Islet of Langerhans (tissue), 1 donor: ENCODE measurements around the gene DRAP1.
"Not testable (repeated sequence)": the region's sequence is repeated elsewhere in the genome, so short reads cannot be mapped to it uniquely, and the experiment has no call there.

ENCODE experiments used
- FAIRE-seq: peaks from one replicate; lab custom pipeline; 2011; peaks lifted over from hg19 to GRCh38; lab: Jason Lieb, UNC

Gene DRAP1

DNA sequence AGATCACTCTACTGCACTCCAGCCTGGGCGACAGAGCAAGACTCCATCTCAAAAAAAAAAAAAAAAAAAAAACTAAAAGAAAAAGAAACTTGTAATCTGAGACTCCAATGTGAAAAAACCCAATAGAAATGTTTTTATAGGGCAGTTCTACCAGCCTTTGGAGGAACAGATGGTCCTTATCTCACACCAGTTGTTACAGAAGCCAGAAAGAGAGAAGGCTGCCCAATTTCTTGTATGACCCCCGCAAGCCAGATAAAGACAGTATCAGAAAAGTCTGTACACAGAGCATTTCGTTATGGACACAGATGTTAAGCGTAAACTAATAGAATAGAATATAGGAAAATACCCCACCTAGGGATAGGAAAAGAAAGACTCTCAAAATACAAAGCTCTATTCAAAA, 14.8 kb downstream of the DRAP1 start:
- no peak for FAIRE-seq

DNA sequence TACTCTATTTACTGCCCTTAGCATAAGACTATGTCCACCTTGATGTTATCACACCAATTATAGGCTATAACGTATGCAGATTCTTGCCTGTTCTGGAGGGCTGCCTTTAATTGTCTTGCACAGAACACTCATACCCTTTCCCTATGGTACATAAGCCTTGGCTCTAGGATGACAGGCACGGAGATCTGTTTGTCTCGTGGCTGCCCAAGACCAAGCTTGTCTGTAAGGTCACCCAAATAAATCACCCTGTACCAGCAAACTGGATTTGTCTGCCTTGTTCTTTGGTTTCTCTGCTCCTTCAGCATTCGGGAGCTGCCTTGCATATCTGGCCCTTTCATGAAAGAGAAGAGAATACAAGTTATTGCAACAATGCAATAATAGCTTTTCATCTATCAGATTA, 18.5 kb downstream of the DRAP1 start:
- FAIRE-seq, result no peak

DNA sequence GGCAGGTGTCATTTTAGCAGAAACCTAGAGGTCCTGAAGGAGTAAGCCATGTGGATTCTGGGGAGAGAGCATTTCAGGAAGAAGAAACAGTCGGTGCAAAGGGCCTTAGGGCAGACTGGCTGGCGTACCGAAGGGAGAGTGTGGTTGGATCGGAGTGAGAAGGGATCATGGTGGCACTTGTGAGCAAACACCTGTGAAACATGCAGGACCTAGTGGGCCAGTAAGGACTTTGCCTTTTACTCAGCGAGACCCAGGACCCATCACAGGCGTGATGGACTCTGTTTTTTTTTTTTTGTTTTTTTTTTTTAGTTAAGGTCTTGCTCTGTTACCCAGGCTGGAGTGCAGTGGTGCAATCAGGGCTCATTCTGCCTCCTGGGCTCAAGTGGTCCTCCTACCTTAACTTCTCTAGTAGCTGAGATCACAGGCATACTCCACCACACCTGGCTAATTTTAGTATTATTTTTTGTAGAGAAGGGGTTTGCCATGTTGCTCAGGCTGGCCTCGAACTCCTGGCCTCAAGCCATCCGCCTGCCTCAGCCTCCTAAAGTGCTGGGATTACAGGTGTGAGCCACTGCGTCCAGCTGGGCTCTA, 22.6 kb downstream of the DRAP1 start:
- no peak for FAIRE-seq

DNA sequence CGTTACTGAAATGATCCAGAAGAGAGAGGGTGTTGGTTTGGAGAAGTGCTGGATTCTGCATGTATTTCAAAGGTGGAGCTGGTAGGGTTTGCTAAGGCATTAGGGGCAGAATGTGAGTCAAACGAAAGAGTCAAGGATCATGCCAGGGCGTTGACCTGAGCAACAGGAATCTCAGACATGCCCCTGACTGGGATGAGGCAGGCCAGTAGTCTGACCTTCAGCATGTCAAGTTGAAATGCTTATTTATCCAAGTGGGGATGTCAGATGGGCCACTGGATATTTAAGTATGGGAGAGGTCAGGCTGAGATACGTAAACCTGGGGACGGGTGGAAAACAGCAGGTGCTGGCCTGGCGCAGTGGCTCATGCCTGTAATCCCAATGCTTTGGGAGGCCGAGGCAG, 23.3 kb downstream of the DRAP1 start:
- no peak for FAIRE-seq

DNA sequence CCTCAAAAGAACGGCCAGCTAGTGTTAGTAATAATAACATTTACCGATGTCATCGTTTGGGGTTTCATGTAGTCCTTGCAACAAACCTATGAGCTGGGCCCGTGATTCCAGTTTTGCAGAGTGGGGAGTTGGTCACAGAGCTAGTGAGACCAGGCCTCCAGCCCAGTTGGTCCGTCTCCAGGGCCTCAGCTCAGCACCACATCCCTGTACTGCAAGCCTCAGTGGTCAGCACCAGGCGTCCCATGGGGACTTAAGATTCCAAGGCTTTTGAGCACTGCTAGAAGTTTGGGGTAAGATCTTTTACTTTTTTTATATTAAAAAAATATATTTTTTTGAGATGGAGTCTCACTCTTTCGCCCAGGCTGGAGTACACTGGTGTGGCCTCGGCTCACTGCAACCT, 25.0 kb downstream of the DRAP1 start:
- FAIRE-seq, result no peak

DNA sequence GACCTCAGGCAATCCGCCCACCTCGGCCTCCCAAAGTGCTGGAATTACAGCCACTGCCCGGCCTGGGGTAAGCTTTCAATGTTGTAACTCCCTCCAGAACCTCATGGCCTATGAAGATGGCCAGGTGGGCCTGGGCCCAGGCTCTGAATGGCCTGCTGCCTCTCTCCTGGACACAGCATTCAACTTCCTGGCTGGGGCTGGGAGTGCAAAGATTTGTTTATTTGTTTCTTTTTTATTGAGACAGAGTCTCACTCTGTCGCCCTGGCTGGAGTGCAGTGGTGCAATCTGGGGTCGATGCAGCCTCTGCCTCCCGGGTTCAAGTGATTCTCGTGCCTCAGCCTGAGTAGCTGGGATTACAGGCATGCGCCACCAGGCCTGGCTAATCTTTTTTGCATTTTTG, 25.5 kb downstream of the DRAP1 start:
- FAIRE-seq, result no peak

DNA sequence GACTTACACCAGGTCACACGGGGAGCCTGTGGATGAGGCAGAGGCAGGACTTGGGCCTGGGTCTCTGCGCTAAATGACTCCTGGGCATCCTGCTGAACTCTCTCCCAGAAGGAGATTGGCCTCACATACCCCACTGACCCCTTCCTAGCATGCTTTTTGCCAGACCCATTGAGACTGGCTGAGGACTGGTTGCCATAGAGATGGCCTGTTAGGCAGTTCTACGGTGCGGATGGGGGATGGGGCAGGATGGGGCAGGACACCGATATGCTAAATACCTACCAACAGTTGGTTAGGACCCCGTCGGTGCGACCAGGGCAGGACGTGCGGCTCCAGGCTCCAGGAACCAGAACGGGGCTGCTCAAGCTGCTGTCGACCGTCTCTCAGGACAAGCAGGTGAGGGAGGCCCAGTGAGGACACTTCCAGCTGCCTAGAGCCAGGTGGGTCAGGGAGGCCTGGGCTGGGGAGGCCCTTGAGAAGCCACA, 26.2 kb downstream of the DRAP1 start, which contains the start of gene TSGA10IP:
TSGA10IP (plus strand) TSS at position 51 of the 482 bp plus-strand sequence; CDS start at position 247, 196 bp downstream.
- no peak for FAIRE-seq

DNA sequence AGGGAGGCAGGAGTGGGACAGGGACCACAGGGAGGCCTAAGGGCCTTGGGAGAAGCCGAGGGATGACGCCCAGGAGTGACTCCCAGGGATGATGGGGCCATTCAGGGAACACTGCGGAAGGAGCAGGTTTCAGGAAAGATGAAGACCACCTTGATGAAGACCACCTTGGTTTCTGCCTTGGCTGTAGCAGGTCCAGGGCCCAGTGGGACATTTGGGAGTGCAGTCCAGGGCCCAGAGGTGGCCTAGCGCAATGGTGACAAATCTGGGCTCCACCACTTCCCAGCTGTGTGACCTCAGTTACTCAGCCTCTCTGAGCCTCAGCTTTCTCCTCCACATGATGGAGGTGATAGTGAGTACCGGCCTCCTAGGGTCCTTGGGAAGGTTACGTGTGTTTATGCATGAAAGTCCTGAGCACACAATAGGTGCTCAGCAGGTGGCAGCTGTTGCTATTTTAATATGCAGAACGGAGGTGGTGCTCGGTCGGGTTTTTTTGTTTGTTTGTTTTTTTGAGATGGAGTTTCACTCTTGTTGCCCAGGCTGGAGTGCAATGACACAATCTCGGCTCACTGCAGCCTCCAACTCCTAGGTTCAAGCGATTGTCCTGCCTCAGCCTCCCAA, 26.8 kb downstream of the DRAP1 start:
- FAIRE-seq, result no peak

DNA sequence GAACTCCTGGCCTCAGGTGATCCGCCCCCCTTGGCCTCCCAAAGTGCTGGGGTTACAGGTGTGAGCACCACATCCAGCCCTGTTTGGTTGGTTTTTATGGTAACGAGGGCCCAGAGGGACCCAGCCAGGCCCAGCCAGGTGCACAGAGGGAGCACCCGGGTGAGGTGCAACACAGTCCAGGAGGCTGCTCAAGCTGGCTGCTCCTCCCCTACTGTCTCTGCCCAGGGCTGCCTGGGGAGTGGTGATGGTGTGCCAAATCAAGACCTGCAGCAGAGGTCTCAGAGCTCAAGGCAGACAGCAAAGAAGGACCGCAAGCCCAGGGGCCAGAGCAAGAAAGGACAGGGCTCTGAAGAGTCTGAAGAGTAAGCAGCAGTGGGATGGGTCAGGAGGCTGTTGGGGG, 27.4 kb downstream of the DRAP1 start:
- FAIRE-seq, result no peak

DNA sequence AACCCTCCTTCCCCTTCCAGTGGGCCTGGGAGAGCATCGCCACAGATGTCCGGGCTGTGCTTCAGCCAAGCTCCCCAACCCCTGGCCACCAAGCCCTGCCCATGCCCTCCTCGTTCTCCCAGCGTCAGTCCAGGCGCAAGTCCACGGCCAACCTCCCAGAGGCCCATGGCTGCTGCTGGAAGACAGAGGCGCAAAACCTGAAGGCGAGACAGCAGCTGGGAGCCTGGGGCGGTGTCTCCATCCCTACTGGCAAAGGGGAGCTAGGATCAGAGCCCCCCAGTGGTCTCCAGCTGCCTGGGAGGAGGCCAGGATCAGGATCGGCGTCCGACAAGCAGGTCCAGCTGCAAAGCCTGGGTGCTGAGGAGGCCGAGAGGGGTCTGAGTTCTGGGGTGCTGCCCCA, 27.9 kb downstream of the DRAP1 start:
- FAIRE-seq, result no peak

DNA sequence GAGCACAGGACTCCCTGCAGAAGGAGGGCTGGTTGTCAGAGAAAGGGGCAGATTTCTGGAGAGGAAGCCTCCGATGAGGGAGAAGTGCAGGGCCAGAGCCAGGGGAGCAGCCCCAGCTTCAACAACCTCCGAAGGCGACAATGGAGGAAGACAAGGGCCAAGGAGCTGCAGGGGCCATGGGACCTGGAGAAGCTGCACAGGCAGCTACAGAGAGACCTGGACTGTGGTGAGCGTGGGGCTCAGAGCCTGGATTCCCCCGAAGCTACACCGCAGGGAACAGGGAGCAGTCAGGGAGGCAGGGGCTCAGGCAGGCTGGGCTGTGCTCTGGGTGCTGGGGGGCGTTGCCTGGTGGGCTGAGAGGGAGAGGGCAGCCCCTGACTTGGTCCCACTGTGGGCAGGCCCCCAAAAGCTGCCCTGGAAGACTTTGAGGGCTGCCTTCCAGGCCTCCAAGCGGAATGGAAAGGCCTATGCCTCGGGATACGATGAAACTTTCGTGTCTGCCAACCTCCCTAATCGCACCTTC, 28.4 kb downstream of the DRAP1 start:
- FAIRE-seq, result no peak

DNA sequence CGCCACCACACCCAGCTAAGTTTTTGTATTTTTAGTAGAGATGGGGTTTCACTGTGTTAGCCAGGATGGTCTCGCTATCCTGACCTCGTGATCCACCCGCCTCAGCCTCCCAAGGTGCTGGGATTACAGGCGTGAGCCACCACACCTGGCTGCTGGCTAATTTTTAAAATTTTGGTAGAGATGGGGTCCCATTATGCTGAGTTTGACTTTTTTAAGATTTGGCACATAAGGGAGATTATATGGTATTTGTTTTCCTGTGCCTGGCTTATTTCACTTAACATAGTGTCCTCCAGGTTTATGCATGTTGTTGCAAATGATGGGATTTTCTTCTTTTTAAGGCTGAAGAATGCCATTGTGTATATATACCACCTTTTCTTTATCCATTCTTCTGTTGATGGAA, 31.5 kb downstream of the DRAP1 start:
- not testable (repeated sequence) for FAIRE-seq

DNA sequence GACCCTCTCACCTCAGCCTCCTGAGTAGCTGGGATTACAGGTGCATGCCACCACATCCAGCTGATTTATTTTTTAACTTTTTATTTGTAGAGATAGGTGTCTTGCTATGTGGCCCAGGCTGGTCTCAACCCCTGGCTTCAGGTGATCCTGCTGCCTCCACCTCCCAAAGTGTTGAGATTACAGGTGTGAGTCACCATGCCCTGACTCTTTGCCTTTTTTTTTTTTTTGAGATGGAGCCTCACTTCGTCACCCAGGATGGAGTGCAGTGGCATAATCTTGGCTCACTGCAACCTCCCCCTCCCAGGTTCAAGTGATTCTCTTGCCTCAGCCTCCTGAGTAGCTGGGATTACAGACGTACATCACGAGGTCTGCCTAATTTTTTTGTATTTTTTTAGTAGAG, 32.4 kb downstream of the DRAP1 start:
- not testable (repeated sequence) for FAIRE-seq

DNA sequence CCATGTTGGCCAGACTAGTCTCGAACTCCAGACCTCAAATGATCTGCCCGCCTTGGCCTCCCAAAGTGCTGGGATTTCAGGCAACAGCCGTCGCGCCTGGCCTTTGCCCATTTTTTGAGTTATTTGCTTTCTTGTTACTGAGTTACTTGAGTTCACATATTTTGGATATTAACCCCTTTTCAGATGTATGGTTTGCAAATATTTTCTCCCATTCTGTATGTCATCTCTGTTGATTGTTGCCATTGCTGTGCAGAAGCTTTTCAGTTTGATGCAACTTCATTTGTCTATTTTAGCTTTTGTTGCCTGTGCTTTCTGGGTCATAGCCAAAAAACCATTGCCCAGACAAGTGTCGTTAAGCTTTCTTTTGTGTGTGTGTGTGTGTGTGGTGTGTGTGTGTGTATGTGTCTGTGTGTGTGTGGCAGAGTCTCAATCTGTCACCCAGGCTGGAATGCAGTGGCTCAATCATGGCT, 32.9 kb downstream of the DRAP1 start:
- no peak for FAIRE-seq

DNA sequence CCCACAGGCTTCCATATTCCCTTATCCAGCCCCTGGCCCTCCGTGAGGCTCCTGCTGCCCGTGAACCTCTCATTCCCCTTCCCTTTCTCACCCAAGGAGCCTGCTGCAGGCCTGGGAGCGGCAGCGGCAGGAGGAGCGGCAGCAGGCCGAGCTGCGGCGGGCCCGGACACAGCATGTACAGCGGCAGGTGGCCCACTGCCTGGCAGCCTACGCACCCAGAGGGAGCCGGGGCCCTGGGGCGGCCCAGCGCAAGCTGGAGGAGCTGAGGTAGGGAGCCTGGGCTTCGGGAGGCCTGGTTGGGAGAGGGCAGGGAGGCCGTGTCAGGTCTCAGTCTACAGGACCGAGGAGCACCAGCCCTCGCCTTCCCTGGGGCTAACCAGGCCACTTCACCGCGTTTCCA, 34.2 kb downstream of the DRAP1 start:
- no peak for FAIRE-seq

DNA sequence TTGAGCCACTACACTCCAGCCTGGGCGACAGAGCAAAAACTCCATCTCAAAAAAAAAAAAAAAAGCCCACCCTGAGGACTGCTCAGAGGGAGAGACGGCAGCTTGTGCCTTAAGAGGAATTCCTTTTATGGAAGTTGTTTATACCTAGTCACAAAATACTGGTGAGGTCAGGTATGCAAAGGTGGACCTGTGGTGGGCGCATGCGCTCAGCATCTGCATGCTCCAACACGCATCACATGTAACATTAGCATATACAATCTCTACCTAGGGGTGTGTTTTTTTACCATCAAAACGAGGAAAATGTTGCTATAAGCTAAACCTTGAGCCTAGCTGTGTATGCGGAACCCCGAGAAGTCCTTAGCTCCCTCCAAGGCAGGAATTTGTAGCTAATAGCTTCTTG, 35.5 kb downstream of the DRAP1 start:
- no peak for FAIRE-seq

DNA sequence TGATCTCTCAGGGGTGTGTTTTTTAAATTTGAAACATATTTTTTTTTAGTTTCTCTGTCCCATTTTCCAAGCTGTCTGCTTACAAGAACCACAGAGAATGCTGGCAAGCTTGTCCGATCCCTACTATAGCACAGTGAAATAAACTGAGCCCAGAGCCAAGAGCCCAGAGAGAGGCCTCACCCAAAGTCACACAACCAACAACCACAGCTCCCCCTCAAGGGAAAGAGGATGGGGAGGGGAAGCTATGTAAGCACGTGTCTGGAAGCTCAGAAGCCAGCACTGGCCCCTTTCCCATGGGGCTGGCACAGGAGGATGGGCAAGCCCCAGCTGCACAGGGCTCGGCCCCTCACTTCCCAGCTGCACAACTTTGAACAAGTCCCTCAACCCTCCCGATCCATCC, 39.1 kb downstream of the DRAP1 start:
- no peak for FAIRE-seq

DNA sequence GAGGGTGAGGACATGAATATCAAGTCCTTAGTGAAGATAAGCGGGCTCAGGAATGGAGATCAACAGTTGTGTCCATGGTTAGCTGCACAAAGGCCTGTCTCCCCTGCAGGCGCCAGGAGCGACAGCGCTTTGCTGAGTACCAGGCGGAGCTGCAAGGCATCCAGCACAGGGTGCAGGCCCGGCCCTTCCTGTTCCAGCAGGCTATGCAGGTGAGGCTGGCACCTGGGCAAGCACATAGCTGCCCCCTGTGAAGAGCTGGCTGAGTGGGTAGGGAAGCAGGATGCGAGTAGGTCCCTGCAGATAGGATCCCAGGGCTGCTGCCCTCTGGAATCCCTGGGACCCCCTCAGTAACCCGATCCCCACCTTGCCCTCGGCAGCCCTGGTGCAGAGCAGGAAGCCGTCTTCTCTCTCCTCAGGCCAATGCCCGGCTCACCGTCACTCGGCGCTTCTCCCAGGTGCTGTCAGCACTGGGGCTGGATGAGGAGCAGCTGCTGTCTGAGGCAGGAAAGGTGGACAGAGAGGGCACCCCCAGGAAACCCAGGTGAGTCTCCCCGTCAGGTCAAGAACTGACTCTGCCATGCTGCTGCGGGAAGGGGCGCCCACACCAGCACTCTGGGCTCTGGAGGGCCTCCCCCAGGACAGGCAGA, 39.7 kb downstream of the DRAP1 start:
- FAIRE-seq, result no peak

DNA sequence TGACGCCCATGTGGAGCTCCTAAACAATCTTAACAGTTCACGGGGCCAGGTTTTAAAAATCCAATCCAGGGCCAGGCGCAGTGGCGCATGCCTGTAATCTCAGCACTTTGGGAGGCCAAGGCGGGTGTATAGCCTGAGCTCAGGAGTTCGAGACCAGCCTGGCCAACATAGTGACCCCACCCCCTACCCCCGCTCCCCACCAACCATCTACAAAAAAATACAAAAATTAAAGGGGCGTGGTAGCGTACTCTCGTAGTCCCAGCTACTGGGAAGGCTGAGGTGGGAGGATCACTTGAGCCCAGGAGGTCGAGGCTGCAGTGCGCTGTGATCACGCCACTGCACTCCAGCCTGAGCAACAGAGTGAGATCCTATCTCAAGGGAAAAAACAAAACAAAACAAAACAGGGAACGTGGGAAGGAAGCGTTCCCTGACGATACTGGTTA, 41.6 kb downstream of the DRAP1 start:
- FAIRE-seq, result no peak

DNA sequence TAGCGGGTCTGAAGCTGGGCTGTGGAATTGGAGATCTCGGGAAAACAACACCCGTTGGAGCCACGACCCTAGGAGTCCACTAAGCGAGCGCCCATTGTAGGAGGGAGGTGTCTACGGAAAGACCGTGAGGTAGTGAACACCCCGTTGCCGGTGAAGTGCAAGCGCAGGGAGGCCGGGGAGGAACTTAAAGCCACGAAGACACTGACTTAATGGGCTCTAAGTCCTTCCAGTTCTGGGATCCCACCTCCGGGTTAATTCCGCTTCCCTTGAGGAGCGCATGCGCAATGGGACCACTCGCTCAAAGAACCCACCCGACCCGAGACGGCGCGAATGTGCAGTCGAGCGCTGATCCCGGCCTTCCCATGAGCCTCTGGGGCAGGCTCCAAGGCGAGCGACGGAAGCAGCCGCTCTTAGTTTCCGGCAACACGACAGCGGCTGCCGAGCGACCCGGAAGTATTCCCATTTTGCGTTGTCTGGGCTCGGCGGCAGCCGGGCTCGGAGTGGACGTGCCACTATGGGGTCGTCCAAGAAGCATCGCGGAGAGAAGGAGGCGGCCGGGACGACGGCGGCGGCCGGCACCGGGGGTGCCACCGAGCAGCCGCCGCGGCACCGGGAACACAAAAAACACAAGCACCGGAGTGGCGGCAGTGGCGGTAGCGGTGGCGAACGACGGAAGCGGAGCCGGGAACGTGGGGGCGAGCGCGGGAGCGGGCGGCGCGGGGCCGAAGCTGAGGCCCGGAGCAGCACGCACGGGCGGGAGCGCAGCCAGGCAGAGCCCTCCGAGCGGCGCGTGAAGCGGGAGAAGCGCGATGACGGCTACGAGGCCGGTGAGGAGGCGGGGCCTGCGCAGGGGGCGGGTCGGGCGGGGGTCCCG, 42.3 kb downstream of the DRAP1 start, which contains the start of gene SART1:
SART1 (plus strand) TSS at position 468 of the 874 bp plus-strand sequence; CDS start at position 515, 47 bp downstream.
- no peak for FAIRE-seq

DNA sequence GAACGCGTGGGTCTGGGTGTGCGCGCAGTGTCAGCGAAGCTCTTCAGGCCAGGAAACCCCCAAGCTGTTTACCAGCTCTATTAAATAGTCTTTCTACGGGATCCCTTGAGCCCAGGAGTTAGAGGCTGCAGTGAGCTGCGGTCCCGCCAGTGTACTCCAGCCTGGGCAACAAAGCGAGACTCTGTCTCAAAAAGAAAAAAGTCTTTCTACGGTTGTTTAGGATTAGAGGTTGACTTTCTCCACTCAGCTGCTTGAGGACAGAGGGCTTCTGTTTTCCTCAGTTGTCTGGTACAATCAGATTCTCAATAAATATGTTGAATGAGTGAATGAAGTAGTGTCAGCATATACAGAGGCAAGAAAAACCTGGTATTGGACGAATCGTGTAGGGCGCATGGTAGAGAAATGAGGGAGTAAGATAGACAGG, 42.9 kb downstream of the DRAP1 start:
- FAIRE-seq, result no peak

DNA sequence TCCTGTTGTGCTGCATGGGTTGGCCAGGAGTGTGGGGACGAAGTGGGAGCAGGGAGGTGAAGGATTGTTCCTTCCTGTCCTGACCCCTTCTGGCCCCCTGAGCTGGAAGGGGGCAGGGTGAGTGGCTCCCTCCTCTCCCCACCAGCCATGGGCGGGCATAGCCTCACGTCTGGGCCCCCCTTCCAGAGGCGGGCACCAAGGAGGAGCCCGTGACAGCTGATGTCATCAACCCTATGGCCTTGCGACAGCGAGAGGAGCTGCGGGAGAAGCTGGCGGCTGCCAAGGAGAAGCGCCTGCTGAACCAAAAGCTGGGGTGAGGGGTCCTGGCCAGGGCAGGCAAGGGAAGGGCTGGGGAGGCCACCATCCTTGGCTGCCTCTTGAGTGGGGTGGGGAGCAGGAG, 45.7 kb downstream of the DRAP1 start:
- no peak for FAIRE-seq
